Neural cell (in vitro differentiated cells): ENCODE data around the gene ANKRD31. TPM values are rescaled to one million over a fixed set of nuclear protein-coding genes. Genes with fewer than 3 reads are reported as not detected.
"Not testable (repeated sequence)": the region's sequence is repeated elsewhere in the genome, so short reads cannot be mapped to it uniquely, and the experiment has no call there.

Source experiments
- H2AFZ ChIP-seq: fragments of 200-600, 300-800 bp; sonication (generic), shearing (Covaris generic); 2 replicates; pipeline ENCODE4 v1.6.0; 2014; ENCODE audit warnings: low read depth, mild to moderate bottlenecking, antibody characterized with exemption, low read length, moderate library complexity
- H3F3A ChIP-seq: fragments of 200-600 bp; shearing (Covaris generic); 2 replicates; pipeline ENCODE4 v1.6.1; 2016; ENCODE audit warnings: mild to moderate bottlenecking, moderate library complexity, mixed read lengths, antibody characterized with exemption, low read length; ENCODE audit not compliant: insufficient read depth, poor library complexity, severe bottlenecking
- H3K27ac ChIP-seq: fragments of 200-600, 300-800 bp; sonication (generic), shearing (Covaris generic); 2 replicates; pipeline ENCODE4 v1.5.1; 2014; ENCODE audit warnings: mild to moderate bottlenecking, low read length, moderate library complexity
- H3K27me3 ChIP-seq: fragments of 300-800, 200-600 bp; sonication (generic), shearing (Covaris generic); 2 replicates; pipeline ENCODE4 v1.6.0; 2014; ENCODE audit warnings: mild to moderate bottlenecking, low read depth, low read length, moderate library complexity; ENCODE audit not compliant: insufficient read depth
- H3K36me3 ChIP-seq: fragments of 300-800, 200-600 bp; sonication (generic), shearing (Covaris generic); 2 replicates; pipeline ENCODE4 v1.5.1; 2014; ENCODE audit warnings: mild to moderate bottlenecking, antibody characterized with exemption, low read length, moderate library complexity; ENCODE audit not compliant: insufficient read depth
- H3K4me2 ChIP-seq: fragments of 300-800, 200-600 bp; sonication (generic), shearing (Covaris generic); 2 replicates; pipeline ENCODE4 v1.6.0; 2014; ENCODE audit warnings: mild to moderate bottlenecking, low read length
- H3K4me3 ChIP-seq: fragments of 300-800, 200-600 bp; sonication (generic), shearing (Covaris generic); 2 replicates; pipeline ENCODE4 v1.5.1; 2014; ENCODE audit warnings: mild to moderate bottlenecking, low read length, moderate library complexity
- H3K79me2 ChIP-seq: fragments of 200-600 bp; shearing (Covaris generic); replicated peaks from 2 replicates; pipeline ENCODE4 v1.6.0; 2014; ENCODE audit warnings: mild to moderate bottlenecking, low read length, moderate library complexity; ENCODE audit not compliant: insufficient read depth
- H3K9ac ChIP-seq: fragments of 300-800, 200-600 bp; sonication (generic), shearing (Covaris generic); 2 replicates; pipeline ENCODE4 v1.6.1; 2016; ENCODE audit warnings: mild to moderate bottlenecking, low read length, mixed read lengths
- H3K9me2 ChIP-seq: fragments of 200-600 bp; shearing (Covaris generic); 2 replicates; pipeline ENCODE4 v1.6.1; 2016; ENCODE audit warnings: mild to moderate bottlenecking, low read length, mixed read lengths; ENCODE audit not compliant: insufficient read depth
- H3K9me3 ChIP-seq: fragments of 200-600, 300-800 bp; sonication (generic), shearing (Covaris generic); 2 replicates; pipeline ENCODE4 v1.6.1; 2016; ENCODE audit warnings: mild to moderate bottlenecking, mixed run types, low read length, moderate library complexity, mixed read lengths
- H4K20me1 ChIP-seq: fragments of 200-600 bp; shearing (Covaris generic); 2 replicates; pipeline ENCODE4 v1.6.1; 2016; ENCODE audit warnings: mild to moderate bottlenecking, mixed run types; ENCODE audit not compliant: insufficient read depth
- CTCF ChIP-seq: fragments of 450-650 bp; IDR thresholded peaks from 2 replicates; pipeline ENCODE4 v1.5.1; 2014; ENCODE audit warnings: antibody characterized with exemption, mild to moderate bottlenecking, moderate library complexity; ENCODE audit not compliant: poor library complexity, severe bottlenecking
- EP300 ChIP-seq: fragments of 450-650 bp; conservative IDR thresholded peaks from 2 replicates; pipeline ENCODE4 v1.6.1; 2014; ENCODE audit warnings: antibody characterized with exemption, mild to moderate bottlenecking, moderate library complexity; ENCODE audit not compliant: poor library complexity, severe bottlenecking
- EZH2 ChIP-seq: fragments of 200-600, 300-800 bp; shearing (Covaris generic), sonication (generic); IDR thresholded peaks from 2 replicates; pipeline ENCODE4 v1.6.1; 2014; ENCODE audit warnings: antibody characterized with exemption, low read length, borderline replicate concordance, mild to moderate bottlenecking; ENCODE audit not compliant: insufficient read depth, poor library complexity, severe bottlenecking
- POLR2AphosphoS5 ChIP-seq: IDR thresholded peaks from 2 replicates; pipeline ENCODE4 v1.6.1; 2012
- RAD21 ChIP-seq: fragments of 450-650 bp; conservative IDR thresholded peaks from 2 replicates; pipeline ENCODE4 v1.6.1; 2014; ENCODE audit warnings: antibody characterized with exemption, mild to moderate bottlenecking, moderate library complexity
- SMC3 ChIP-seq: fragments of 450-650 bp; conservative IDR thresholded peaks from 2 replicates; pipeline ENCODE4 v1.6.1; 2014; ENCODE audit warnings: antibody characterized with exemption, mild to moderate bottlenecking, moderate library complexity; ENCODE audit not compliant: poor library complexity
- TAF1 ChIP-seq: IDR thresholded peaks from 2 replicates; pipeline ENCODE4 v1.6.1; 2012; ENCODE audit warnings: low read depth
- polyA plus RNA-seq: library from polyadenylated mRNA; depleted of rRNA; stranded (reverse); fragments of >200 nt; gene quantifications from 2 replicates; pipeline ENCODE4 v1.2.3, GENCODE V29; 2014

ANKRD31 gene
- polyA plus RNA-seq, 1 donor from 2014 or later, result 0.62 TPM

GRCh38 chr5:75225506-75225905 lies 11.2 kb downstream of the ANKRD31 start:
- no peaks in the 10 kb centered on the region for H3F3A ChIP-seq
- H3K27me3 ChIP-seq, result no peaks in the 10 kb centered on the region
- no peak overlapping the region for H3K27ac ChIP-seq
- H3K36me3 ChIP-seq, result no peaks in the 10 kb centered on the region
- no peak overlapping the region for H3K4me2 ChIP-seq
- TF ChIP-seq TAF1 (no peak), POLR2AphosphoS5 (no peak), EP300 (no peak), EZH2 (no peak), RAD21 (no peak), SMC3 (no peak), CTCF (no peak)
- H4K20me1 ChIP-seq, result no peaks in the 10 kb centered on the region
- H3K9me2 ChIP-seq, result no peaks in the 10 kb centered on the region
- H3K4me3 ChIP-seq, result no peak overlapping the region
- no peaks in the 10 kb centered on the region for H3K79me2 ChIP-seq
- no peaks in the 10 kb centered on the region for H3K9me3 ChIP-seq
- H2AFZ ChIP-seq, result no peak overlapping the region
- H3K9ac ChIP-seq, result no peak overlapping the region

- not testable (repeated sequence) for H3K79me2 ChIP-seq, H3K4me3 ChIP-seq, H3K36me3 ChIP-seq, H3F3A ChIP-seq, H3K9me3 ChIP-seq, H2AFZ ChIP-seq, H3K4me2 ChIP-seq, H3K9me2 ChIP-seq, H3K27me3 ChIP-seq, H4K20me1 ChIP-seq, H3K27ac ChIP-seq, H3K9ac ChIP-seq
Observed at GRCh38 chr5:75220787-75221186, 15.9 kb downstream of the ANKRD31 start.

GRCh38 chr5:75214928-75215327 lies 21.8 kb downstream of the ANKRD31 start:
- no peak overlapping the region for H3K27ac ChIP-seq
- H3F3A ChIP-seq, result no peaks in the 10 kb centered on the region
- H3K9me3 ChIP-seq, result no peaks in the 10 kb centered on the region
- no peaks in the 10 kb centered on the region for H3K36me3 ChIP-seq
- no peaks in the 10 kb centered on the region for H3K79me2 ChIP-seq
- H2AFZ ChIP-seq, result no peak overlapping the region
- no peaks in the 10 kb centered on the region for H3K9me2 ChIP-seq
- H3K4me3 ChIP-seq, result no peak overlapping the region
- TF ChIP-seq CTCF (no peak), POLR2AphosphoS5 (no peak)
- no peaks in the 10 kb centered on the region for H3K27me3 ChIP-seq
- H4K20me1 ChIP-seq, result no peaks in the 10 kb centered on the region
- no peak overlapping the region for H3K9ac ChIP-seq
- no peak overlapping the region for H3K4me2 ChIP-seq
